ENCODE results near the gene ST3GAL2.

- TF ChIP-seq ZFP30 (CRISPR knock-in tag; IDR thresholded peaks at IDR 0.05) = no peak
- no peak for TF ChIP-seq ZFP3 (CRISPR knock-in tag; IDR thresholded peaks at IDR 0.05)
- no peak for TF ChIP-seq TOX (CRISPR knock-in tag; IDR thresholded peaks at IDR 0.05; ENCODE audit: borderline replicate concordance)
- TF ChIP-seq ARNTL (CRISPR knock-in tag; IDR thresholded peaks at IDR 0.05; ENCODE audit: borderline replicate concordance, low read depth) = no peak
- TF ChIP-seq, protein P1, sequence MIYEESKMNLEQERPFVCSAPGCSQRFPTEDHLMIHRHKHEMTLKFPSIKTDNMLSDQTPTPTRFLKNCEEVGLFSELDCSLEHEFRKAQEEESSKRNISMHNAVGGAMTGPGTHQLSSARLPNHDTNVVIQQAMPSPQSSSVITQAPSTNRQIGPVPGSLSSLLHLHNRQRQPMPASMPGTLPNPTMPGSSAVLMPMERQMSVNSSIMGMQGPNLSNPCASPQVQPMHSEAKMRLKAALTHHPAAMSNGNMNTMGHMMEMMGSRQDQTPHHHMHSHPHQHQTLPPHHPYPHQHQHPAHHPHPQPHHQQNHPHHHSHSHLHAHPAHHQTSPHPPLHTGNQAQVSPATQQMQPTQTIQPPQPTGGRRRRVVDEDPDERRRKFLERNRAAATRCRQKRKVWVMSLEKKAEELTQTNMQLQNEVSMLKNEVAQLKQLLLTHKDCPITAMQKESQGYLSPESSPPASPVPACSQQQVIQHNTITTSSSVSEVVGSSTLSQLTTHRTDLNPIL (CRISPR knock-in tag; IDR thresholded peaks at IDR 0.05; ENCODE audit: low read depth) = no peak
- TF ChIP-seq ZC3H10 (CRISPR knock-in tag; IDR thresholded peaks at IDR 0.05) = no peak
- TF ChIP-seq, protein P2, sequence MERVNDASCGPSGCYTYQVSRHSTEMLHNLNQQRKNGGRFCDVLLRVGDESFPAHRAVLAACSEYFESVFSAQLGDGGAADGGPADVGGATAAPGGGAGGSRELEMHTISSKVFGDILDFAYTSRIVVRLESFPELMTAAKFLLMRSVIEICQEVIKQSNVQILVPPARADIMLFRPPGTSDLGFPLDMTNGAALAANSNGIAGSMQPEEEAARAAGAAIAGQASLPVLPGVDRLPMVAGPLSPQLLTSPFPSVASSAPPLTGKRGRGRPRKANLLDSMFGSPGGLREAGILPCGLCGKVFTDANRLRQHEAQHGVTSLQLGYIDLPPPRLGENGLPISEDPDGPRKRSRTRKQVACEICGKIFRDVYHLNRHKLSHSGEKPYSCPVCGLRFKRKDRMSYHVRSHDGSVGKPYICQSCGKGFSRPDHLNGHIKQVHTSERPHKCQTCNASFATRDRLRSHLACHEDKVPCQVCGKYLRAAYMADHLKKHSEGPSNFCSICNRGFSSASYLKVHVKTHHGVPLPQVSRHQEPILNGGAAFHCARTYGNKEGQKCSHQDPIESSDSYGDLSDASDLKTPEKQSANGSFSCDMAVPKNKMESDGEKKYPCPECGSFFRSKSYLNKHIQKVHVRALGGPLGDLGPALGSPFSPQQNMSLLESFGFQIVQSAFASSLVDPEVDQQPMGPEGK (CRISPR knock-in tag; IDR thresholded peaks at IDR 0.05; ENCODE audit: borderline replicate concordance) = no peak
- TF ChIP-seq POU6F1 (CRISPR knock-in tag; IDR thresholded peaks at IDR 0.05; ENCODE audit: borderline replicate concordance, low read depth) = no peak
Measured at GRCh38 chr16:70418993-70419318, 19.9 kb downstream of the ST3GAL2 start.

Measured in SK-N-SH treated with all-trans-retinoic acid at 6 μM for 48 hours (cell line).